Astrocyte of the cerebellum (primary cell): ENCODE results near the gene PPP1R1C.

Experiments
- DNase-seq: peaks from one replicate; pipeline ENCODE4 v3.0.0-alpha.2; 2011; ENCODE audit warnings: low read depth
- H3K4me3 ChIP-seq: 2 replicates; pipeline ENCODE4 v1.5.1; 2011; ENCODE audit warnings: mild to moderate bottlenecking, low read depth, low read length, moderate library complexity
- CTCF ChIP-seq: IDR thresholded peaks from 2 replicates; pipeline ENCODE4 v1.5.1; 2012; ENCODE audit warnings: low read length, low read depth, moderate library complexity, mild to moderate bottlenecking; ENCODE audit errors: missing control alignments
- in situ Hi-C: cut with HindIII; loops from 2 replicates; pipeline ENCODE4 v1.10.0; 2017; ENCODE audit warnings: low sequenced_read_pairs

Gene PPP1R1C

GRCh38 chr2:181984814-181985631, 630 bp upstream of the PPP1R1C start:
- H3K4me3 ChIP-seq = no peak overlapping the region
- no peak for TF ChIP-seq CTCF
- no peak for DNase-seq
- in situ Hi-C loops = no loop called here

GRCh38 chr2:181988154-181988924, 2.7 kb downstream of the PPP1R1C start:
- no peak overlapping the region for H3K4me3 ChIP-seq
- in situ Hi-C loops = no loop called here
- no peak for DNase-seq
- no peak for TF ChIP-seq CTCF

GRCh38 chr2:181989099-181989498, 3.4 kb downstream of the PPP1R1C start:
- H3K4me3 ChIP-seq = no peak overlapping the region
- in situ Hi-C loops = no loop called here
- no peak for TF ChIP-seq CTCF
- no peak for DNase-seq

- no peak for DNase-seq
- TF ChIP-seq CTCF = no peak
- in situ Hi-C loops = no loop called here
- no peak overlapping the region for H3K4me3 ChIP-seq
Measured at GRCh38 chr2:181991171-181991885, 5.7 kb downstream of the PPP1R1C start.

GRCh38 chr2:181992776-181993175, 7.1 kb downstream of the PPP1R1C start:
- in situ Hi-C loops = no loop called here
- no peak for TF ChIP-seq CTCF
- H3K4me3 ChIP-seq = no peak overlapping the region
- no peak for DNase-seq

GRCh38 chr2:181995289-181995688, 9.6 kb downstream of the PPP1R1C start:
- no peak overlapping the region for H3K4me3 ChIP-seq
- in situ Hi-C loops = no loop called here
- no peak for TF ChIP-seq CTCF
- no peak for DNase-seq
